ENCODE results near the gene SRPRB.

The SRPRB gene

GRCh38 chr3:133868758-133869475, 63.3 kb downstream of the SRPRB start:
- DNase-seq (ENCODE audit: low spot score) = no peak

- no peak for DNase-seq (ENCODE audit: low spot score)
These were observed 64.0 kb downstream of the SRPRB start for GRCh38 chr3:133869586-133869985.

GRCh38 chr3:133870822-133871221, 65.2 kb downstream of the SRPRB start:
- no peak for DNase-seq (ENCODE audit: low spot score)

All from germinal center (tissue), 1 donor.